ENCODE data around the gene STX3.
A peak's percentile ranks its signal among the peaks of the same experiment; 100 is the strongest.

The STX3 gene

GRCh38 chr11:59754859-59755700, at the start of gene STX3:
STX3 (plus strand) TSS chr11:59755376; CDS start chr11:59755606, 230 bp downstream.
- DNase-seq, result peak; percentile 45

- DNase-seq, result no peak
Measured at GRCh38 chr11:59706518-59707285, 48.5 kb upstream of the STX3 start.

GRCh38 chr11:59707371-59707770, 47.8 kb upstream of the STX3 start:
- DNase-seq, result no peak

- DNase-seq, result no peak
Measured at GRCh38 chr11:59708537-59708936, 46.6 kb upstream of the STX3 start.

GRCh38 chr11:59710136-59710847, 44.9 kb upstream of the STX3 start:
- no peak for DNase-seq

- DNase-seq, result no peak
Measured at GRCh38 chr11:59713745-59714144, 41.4 kb upstream of the STX3 start, which contains the start of gene OR10V1. OR10V1 (minus strand) TSS chr11:59713845; CDS start chr11:59713845, 0 bp downstream.

- DNase-seq, result no peak
Measured at GRCh38 chr11:59716051-59716450, 39.1 kb upstream of the STX3 start.

- DNase-seq, result no peak
Measured at GRCh38 chr11:59719556-59719955, 35.6 kb upstream of the STX3 start.

- DNase-seq, result no peak
Measured at GRCh38 chr11:59724066-59724465, 31.1 kb upstream of the STX3 start.

GRCh38 chr11:59727426-59727825, 27.8 kb upstream of the STX3 start:
- DNase-seq, result no peak

- DNase-seq, result no peak
Measured at GRCh38 chr11:59728154-59728553, 27.0 kb upstream of the STX3 start.

- DNase-seq, result no peak
Measured at GRCh38 chr11:59728913-59729312, 26.3 kb upstream of the STX3 start.

- no peak for DNase-seq
Measured at GRCh38 chr11:59729834-59730233, 25.3 kb upstream of the STX3 start.

- no peak for DNase-seq
Measured at GRCh38 chr11:59730896-59731565, 24.1 kb upstream of the STX3 start.

- no peak for DNase-seq
Measured at GRCh38 chr11:59746111-59746510, 9.1 kb upstream of the STX3 start.

GRCh38 chr11:59753650-59754493, 1.3 kb upstream of the STX3 start:
- DNase-seq, result peak; percentile 77

GRCh38 chr11:59754494-59754858, 700 bp upstream of the STX3 start:
- peak; percentile 24 for DNase-seq

- DNase-seq, result peak; percentile 47
Measured at GRCh38 chr11:59755701-59756557, 753 bp downstream of the STX3 start.

- DNase-seq, result no peak
Measured at GRCh38 chr11:59756558-59756840, 1.3 kb downstream of the STX3 start.

GRCh38 chr11:59756845-59757244, 1.7 kb downstream of the STX3 start:
- DNase-seq, result no peak

GRCh38 chr11:59758401-59759037, 3.3 kb downstream of the STX3 start:
- no peak for DNase-seq

Measured in right hindlimb (tissue), 1 donor.